ENCODE measurements around the gene TPGS1.

TPGS1 gene

GRCh38 chr19:554817-555216 lies 47.5 kb downstream of the TPGS1 start:
- TF ChIP-seq, protein P1, sequence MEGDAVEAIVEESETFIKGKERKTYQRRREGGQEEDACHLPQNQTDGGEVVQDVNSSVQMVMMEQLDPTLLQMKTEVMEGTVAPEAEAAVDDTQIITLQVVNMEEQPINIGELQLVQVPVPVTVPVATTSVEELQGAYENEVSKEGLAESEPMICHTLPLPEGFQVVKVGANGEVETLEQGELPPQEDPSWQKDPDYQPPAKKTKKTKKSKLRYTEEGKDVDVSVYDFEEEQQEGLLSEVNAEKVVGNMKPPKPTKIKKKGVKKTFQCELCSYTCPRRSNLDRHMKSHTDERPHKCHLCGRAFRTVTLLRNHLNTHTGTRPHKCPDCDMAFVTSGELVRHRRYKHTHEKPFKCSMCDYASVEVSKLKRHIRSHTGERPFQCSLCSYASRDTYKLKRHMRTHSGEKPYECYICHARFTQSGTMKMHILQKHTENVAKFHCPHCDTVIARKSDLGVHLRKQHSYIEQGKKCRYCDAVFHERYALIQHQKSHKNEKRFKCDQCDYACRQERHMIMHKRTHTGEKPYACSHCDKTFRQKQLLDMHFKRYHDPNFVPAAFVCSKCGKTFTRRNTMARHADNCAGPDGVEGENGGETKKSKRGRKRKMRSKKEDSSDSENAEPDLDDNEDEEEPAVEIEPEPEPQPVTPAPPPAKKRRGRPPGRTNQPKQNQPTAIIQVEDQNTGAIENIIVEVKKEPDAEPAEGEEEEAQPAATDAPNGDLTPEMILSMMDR (IDR thresholded peaks at IDR 0.05; ENCODE audit: extremely low read depth, missing control alignments) = no peak
- DNase-seq (ENCODE audit: low spot score) = no peak

DNA sequence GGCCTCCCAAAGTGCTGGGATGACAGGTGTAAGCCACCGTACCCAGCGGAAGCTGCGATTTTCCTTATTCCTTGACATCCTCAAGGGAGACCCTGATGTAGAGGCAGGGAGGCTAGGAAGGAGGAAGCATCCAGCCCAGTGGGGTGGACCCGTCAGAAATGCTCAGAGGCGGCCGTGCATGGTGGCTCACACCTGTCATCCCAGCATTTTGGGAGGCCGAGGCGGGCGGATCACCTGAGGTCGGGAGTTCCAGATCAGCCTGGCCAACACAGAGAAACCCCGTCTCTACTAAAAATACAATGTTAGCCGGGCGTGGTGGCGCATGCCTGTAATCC lies 48.1 kb downstream of the TPGS1 start:
- no peak for DNase-seq (ENCODE audit: low spot score)
- TF ChIP-seq, protein P1 (IDR thresholded peaks at IDR 0.05; ENCODE audit: extremely low read depth, missing control alignments) = no peak

DNA sequence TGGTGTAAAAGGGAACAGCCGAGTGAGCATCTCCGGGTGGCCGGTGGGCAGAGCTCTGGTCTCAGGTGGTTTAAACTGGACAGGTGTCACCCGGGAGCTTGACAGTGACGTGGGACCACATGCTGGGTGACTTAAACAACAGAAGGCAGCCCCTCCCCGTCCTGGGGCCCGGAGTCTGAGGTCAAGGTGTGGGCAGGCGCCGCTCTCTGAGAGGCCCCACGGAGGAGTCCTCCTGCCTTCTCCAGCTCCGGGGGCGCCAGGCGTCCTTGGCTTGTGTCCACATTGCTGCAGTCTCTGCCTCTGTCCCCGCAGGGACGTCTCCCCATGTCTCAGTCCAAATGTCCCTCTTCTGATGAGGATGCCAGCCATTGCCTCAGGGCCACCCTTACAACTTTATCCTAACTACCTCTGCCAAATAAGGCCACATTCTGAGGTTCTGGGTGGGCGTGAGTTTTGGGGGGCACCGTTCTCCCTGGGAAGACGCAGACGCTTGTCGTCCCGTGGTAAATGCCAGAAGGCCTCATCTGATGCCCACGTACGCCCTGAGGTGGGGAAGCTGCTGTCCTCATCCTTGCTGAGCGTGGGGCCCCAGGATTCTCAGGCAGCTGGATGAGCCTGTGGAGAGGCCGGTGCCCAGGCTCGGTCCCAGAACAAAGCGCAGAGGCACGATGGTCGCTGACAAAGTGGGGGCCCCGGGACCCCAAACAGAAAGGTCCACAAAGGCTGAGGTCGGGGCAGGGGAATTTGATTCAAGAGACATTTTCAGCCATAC lies 49.5 kb downstream of the TPGS1 start:
- DNase-seq (ENCODE audit: low spot score) = no peak
- TF ChIP-seq, protein P1 (IDR thresholded peaks at IDR 0.05; ENCODE audit: extremely low read depth, missing control alignments) = no peak

- DNase-seq (ENCODE audit: low spot score) = no peak
- TF ChIP-seq, protein P1 (IDR thresholded peaks at IDR 0.05; ENCODE audit: extremely low read depth, missing control alignments) = no peak
These were observed 51.6 kb downstream of the TPGS1 start for GRCh38 chr19:558770-559439.

DNA sequence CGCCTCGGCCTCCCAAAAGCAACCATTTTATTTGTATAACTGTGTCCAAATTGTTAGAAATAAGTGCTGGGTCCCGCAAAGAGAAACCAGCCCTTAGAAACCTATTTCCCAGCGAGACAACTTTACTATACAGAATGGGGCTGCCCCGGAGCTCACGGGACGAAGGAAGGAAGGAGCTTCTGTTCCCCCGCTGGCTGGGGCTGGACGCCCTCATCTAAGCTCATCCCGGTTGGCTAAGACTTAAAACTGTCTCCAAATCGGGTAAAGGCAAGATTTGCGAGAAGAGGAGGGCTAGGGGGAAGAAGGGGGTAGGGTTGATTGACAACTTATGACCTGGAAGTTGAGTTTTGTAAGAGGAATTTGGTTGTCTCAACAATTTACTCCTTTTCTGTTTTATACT lies 52.8 kb downstream of the TPGS1 start:
- TF ChIP-seq, protein P1 (IDR thresholded peaks at IDR 0.05; ENCODE audit: extremely low read depth, missing control alignments) = no peak
- no peak for DNase-seq (ENCODE audit: low spot score)

- DNase-seq (ENCODE audit: low spot score) = no peak
These were observed 59.1 kb downstream of the TPGS1 start for GRCh38 chr19:566403-566802.

DNA sequence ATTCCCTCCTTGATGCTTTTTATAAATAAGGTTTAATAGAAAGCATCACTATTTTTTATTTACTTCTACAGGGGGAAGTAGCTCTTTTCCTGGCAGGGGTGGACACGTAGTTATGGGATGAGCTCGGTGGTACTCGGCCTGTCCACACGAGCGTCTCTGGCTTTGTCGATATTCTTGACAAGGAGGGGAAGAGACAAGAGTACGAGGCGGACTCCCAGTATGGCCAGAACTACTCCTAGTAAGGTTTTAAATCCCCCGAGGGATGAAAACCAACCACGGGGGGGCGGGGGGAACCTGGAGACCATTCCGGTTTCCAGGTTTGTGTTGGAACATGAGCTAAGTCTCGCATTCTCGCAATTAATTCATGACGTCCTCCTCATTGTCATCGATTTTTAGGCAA lies 59.5 kb downstream of the TPGS1 start:
- DNase-seq (ENCODE audit: low spot score) = no peak
- TF ChIP-seq, protein P1 (IDR thresholded peaks at IDR 0.05; ENCODE audit: extremely low read depth, missing control alignments) = no peak

More at GRCh38 chr19:566403-566802, 59.1 kb downstream of the TPGS1 start:
- TF ChIP-seq, protein P1 (IDR thresholded peaks at IDR 0.05; ENCODE audit: extremely low read depth, missing control alignments) = no peak

Measured in GM20000 (cell line).